PFSK-1 (cell line): Measurements from ENCODE around the gene CBFB.

Experiments
- POLR2AphosphoS5 ChIP-seq: IDR thresholded peaks from 2 replicates; pipeline ENCODE4 v1.6.1; 2012; ENCODE audit warnings: low read depth, mild to moderate bottlenecking, control low read depth, low read length, moderate library complexity
- TF ChIP-seq, protein P1 (sequence below), 2 experiments: IDR thresholded peaks; 2 replicates each; pipeline versions ENCODE4 v1.6.1 to v1.8.0; 2011 to 2012; ENCODE audit warnings: low read depth in 2 of 2, low read length in 2 of 2, control low read depth in 1 of 2, inconsistent platforms in 1 of 2, mild to moderate bottlenecking in 1 of 2, moderate library complexity in 1 of 2; ENCODE audit not compliant: insufficient read depth in 1 of 2

DNA sequence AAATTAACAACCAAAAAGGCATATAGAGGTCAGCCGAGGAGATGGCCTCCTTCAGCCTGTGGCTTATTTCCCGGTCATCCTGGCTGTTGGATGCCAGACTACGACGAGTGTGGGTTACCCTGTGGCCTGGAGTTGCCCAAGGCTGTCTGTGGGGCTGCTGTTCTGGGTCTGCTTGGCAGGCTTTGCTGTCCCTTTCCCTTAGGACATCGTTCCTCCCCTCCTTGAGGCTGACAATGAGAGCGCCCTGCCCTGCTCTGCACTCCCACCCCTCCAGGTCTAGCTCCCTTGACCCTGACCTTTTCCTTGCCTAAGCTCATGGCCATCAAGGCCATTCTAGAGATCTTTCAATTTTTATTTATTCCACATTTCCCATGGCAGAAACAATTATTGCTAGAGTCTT is 1.9 kb upstream of the CBFB start:
- TF ChIP-seq, protein P1, sequence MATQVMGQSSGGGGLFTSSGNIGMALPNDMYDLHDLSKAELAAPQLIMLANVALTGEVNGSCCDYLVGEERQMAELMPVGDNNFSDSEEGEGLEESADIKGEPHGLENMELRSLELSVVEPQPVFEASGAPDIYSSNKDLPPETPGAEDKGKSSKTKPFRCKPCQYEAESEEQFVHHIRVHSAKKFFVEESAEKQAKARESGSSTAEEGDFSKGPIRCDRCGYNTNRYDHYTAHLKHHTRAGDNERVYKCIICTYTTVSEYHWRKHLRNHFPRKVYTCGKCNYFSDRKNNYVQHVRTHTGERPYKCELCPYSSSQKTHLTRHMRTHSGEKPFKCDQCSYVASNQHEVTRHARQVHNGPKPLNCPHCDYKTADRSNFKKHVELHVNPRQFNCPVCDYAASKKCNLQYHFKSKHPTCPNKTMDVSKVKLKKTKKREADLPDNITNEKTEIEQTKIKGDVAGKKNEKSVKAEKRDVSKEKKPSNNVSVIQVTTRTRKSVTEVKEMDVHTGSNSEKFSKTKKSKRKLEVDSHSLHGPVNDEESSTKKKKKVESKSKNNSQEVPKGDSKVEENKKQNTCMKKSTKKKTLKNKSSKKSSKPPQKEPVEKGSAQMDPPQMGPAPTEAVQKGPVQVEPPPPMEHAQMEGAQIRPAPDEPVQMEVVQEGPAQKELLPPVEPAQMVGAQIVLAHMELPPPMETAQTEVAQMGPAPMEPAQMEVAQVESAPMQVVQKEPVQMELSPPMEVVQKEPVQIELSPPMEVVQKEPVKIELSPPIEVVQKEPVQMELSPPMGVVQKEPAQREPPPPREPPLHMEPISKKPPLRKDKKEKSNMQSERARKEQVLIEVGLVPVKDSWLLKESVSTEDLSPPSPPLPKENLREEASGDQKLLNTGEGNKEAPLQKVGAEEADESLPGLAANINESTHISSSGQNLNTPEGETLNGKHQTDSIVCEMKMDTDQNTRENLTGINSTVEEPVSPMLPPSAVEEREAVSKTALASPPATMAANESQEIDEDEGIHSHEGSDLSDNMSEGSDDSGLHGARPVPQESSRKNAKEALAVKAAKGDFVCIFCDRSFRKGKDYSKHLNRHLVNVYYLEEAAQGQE (IDR thresholded peaks at IDR 0.05; ENCODE audit: insufficient read depth in 1 of 2, low read depth in 2 of 2, low read length in 2 of 2), result no peak
- no peak for TF ChIP-seq POLR2AphosphoS5
